DND-41 (cell line): ENCODE data around the gene VTI1A.
A peak's percentile ranks its signal among the peaks of the same experiment; 100 is the strongest.

Experiments
- ATAC-seq: fragments of 200-7000 bp; cut with Tn5 transposase; 3 replicates; pipeline ENCODE4 v1.9.1; 2021; ENCODE audit warnings: low read depth; ENCODE audit not compliant: insufficient read depth
- DNase-seq: peaks from one replicate; pipeline ENCODE4 v3.0.0-alpha.2; 2020
- H2AFZ ChIP-seq: 2 replicates; pipeline ENCODE4 v1.6.0; 2012; ENCODE audit warnings: low read depth, low read length
- H3K27ac ChIP-seq: 2 replicates; pipeline ENCODE4 v1.5.1; 2012; ENCODE audit warnings: low read length, inconsistent platforms
- H3K27me3 ChIP-seq: fragments of 200-600 bp; sonication (generic); 2 replicates; pipeline ENCODE4 v1.6.0; 2012; ENCODE audit warnings: low read length, mild to moderate bottlenecking, inconsistent platforms; ENCODE audit not compliant: insufficient read depth, poor library complexity
- H3K36me3 ChIP-seq: 2 replicates; pipeline ENCODE4 v1.5.1; 2012; ENCODE audit warnings: low read length, inconsistent platforms; ENCODE audit not compliant: insufficient read depth
- H3K4me1 ChIP-seq: 2 replicates; pipeline ENCODE4 v1.5.1; 2012; ENCODE audit warnings: mild to moderate bottlenecking, low read length; ENCODE audit not compliant: insufficient read depth
- H3K4me2 ChIP-seq: 2 replicates; pipeline ENCODE4 v1.6.0; 2012; ENCODE audit warnings: mild to moderate bottlenecking, moderate library complexity, low read length, inconsistent platforms; ENCODE audit not compliant: insufficient read depth
- H3K4me3 ChIP-seq, 2 experiments: fragments of 200-600 bp in 1 of 2; shearing (Covaris generic) in 1 of 2; 2 replicates each; pipeline ENCODE4 v1.5.1; 2012 to 2016; ENCODE audit warnings: inconsistent platforms in 2 of 2, low read length in 2 of 2, mild to moderate bottlenecking in 2 of 2, low read depth in 1 of 2, moderate library complexity in 1 of 2
- H3K79me2 ChIP-seq: 2 replicates; pipeline ENCODE4 v1.6.0; 2012; ENCODE audit warnings: low read length, inconsistent platforms; ENCODE audit not compliant: insufficient read depth
- H3K9ac ChIP-seq: 2 replicates; pipeline ENCODE4 v1.6.0; 2012; ENCODE audit warnings: low read depth, mild to moderate bottlenecking, inconsistent platforms, low read length, moderate library complexity
- H3K9me3 ChIP-seq: 2 replicates; pipeline ENCODE4 v1.5.1; 2012; ENCODE audit warnings: low read length, moderate library complexity, mild to moderate bottlenecking, inconsistent platforms; ENCODE audit not compliant: insufficient read depth, severe bottlenecking
- H4K20me1 ChIP-seq: 2 replicates; pipeline ENCODE4 v1.6.0; 2012; ENCODE audit warnings: low read length; ENCODE audit not compliant: insufficient read depth
- EZH2 ChIP-seq: IDR thresholded peaks from 3 replicates; pipeline ENCODE4 v1.6.1; 2012; ENCODE audit warnings: borderline replicate concordance, low read depth, mild to moderate bottlenecking, moderate library complexity, low read length, inconsistent platforms; ENCODE audit not compliant: severe bottlenecking
- TF ChIP-seq, protein P1 (sequence below): IDR thresholded peaks from 2 replicates; pipeline ENCODE4 v1.5.1; 2012; ENCODE audit warnings: borderline replicate concordance, low read length, moderate library complexity, mild to moderate bottlenecking; ENCODE audit not compliant: poor library complexity, severe bottlenecking; ENCODE audit errors: extremely low read depth

VTI1A gene

GRCh38 chr10:112442063-112442462 is 5.0 kb upstream of the VTI1A start:
- no peak for TF ChIP-seq EZH2
- TF ChIP-seq, protein P1, sequence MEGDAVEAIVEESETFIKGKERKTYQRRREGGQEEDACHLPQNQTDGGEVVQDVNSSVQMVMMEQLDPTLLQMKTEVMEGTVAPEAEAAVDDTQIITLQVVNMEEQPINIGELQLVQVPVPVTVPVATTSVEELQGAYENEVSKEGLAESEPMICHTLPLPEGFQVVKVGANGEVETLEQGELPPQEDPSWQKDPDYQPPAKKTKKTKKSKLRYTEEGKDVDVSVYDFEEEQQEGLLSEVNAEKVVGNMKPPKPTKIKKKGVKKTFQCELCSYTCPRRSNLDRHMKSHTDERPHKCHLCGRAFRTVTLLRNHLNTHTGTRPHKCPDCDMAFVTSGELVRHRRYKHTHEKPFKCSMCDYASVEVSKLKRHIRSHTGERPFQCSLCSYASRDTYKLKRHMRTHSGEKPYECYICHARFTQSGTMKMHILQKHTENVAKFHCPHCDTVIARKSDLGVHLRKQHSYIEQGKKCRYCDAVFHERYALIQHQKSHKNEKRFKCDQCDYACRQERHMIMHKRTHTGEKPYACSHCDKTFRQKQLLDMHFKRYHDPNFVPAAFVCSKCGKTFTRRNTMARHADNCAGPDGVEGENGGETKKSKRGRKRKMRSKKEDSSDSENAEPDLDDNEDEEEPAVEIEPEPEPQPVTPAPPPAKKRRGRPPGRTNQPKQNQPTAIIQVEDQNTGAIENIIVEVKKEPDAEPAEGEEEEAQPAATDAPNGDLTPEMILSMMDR, result no peak
- no peaks in the 10 kb centered on the region for H3K9me3 ChIP-seq
- peaks cover 78% of the 10 kb centered on the region for H3K36me3 ChIP-seq
- no peaks in the 10 kb centered on the region for H3K27me3 ChIP-seq
- H4K20me1 ChIP-seq, result no peaks in the 10 kb centered on the region; the same call in 1 of the 2 replicates
- peaks cover 20% of the 10 kb centered on the region for H3K4me1 ChIP-seq
- no peak overlapping the region for H3K4me3 ChIP-seq
- H2AFZ ChIP-seq, result no peak overlapping the region
- no peak overlapping the region for H3K9ac ChIP-seq
- peaks cover 31% of the 10 kb centered on the region for H3K79me2 ChIP-seq
- no peak overlapping the region for H3K4me2 ChIP-seq
- H3K27ac ChIP-seq, result no peak overlapping the region
- no peak for ATAC-seq
- no peak for DNase-seq

DNA sequence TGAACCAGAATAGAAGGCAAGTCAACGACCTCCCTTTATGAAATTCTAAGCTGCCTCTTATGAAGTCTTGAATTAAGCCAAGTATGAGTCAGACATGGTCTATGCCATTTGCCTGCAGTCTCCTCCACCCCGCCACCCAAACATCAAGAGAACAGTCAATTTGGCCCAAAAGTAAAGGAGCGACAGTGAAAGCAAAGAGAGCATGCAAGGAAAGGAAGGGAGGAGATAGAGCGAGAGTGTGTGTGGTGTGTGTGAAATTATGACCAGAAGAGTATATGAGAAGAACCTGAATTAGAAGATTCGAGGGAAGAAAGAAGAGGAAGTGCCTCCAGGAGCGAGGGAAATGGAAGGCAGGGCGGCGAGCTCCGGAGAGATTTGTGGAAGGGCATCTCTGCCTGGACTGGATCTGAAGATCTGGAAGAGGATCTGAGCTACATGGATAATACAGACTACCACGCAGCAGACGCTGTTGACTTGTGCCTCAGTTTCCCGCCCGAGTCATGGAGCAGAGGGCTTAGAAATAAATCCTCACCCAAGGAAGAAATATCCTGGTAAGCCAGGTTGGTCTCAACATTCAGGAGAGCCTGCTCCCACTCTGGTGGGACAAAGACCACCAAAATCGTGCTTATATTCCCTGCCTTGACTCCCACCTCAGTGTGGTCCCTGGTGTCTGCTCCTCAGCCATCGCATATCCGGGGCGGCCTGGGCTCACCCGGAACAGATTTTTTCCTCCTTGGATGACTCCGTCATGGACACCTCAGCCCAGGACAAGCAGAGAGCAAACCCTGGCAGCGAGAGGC is 760 bp upstream of the VTI1A start:
- TF ChIP-seq EZH2, result no peak
- TF ChIP-seq, protein P1, result no peak
- peak overlapping the region; percentile 69 for H3K9ac ChIP-seq
- H3K27me3 ChIP-seq, result no peaks in the 10 kb centered on the region
- H3K4me2 ChIP-seq, result peak overlapping the region; percentile 91
- DNase-seq (peak; percentile 8), ATAC-seq (peak; percentile 76)
- peaks cover 45% of the 10 kb centered on the region for H3K36me3 ChIP-seq
- H3K79me2 ChIP-seq, result peaks cover 72% of the 10 kb centered on the region
- H3K4me3 ChIP-seq, result peak overlapping the region; percentile 49 to 76
- peaks cover 4% of the 10 kb centered on the region for H4K20me1 ChIP-seq
- peak overlapping the region; percentile 96 for H3K27ac ChIP-seq
- H3K9me3 ChIP-seq, result no peaks in the 10 kb centered on the region
- peak overlapping the region; percentile 73 for H2AFZ ChIP-seq
- H3K4me1 ChIP-seq, result peaks cover 37% of the 10 kb centered on the region

GRCh38 chr10:112447620-112447928 is 559 bp downstream of the VTI1A start:
- DNase-seq, result no peak

More at GRCh38 chr10:112447620-112447928, 559 bp downstream of the VTI1A start:
- Histone ChIP-seq H2AFZ (peak overlapping the region; percentile 73), H3K9ac (peak overlapping the region; percentile 69), H3K4me1 (peaks cover 38% of the 10 kb centered on the region), H3K79me2 (peaks cover 75% of the 10 kb centered on the region), H3K4me3 (peak overlapping the region; percentile 49 to 76; a peak in 3 of 4 replicates), H3K4me2 (peak overlapping the region; percentile 91), H3K9me3 (no peaks in the 10 kb centered on the region), H3K27me3 (no peaks in the 10 kb centered on the region), H4K20me1 (peaks cover 7% of the 10 kb centered on the region), H3K27ac (peak overlapping the region; percentile 96), H3K36me3 (peaks cover 34% of the 10 kb centered on the region)
- no peak for TF ChIP-seq EZH2
- TF ChIP-seq, protein P1, result no peak
- ATAC-seq, result no peak
